ENCODE measurements around the gene ARSA. TPM values are rescaled to one million over a fixed set of nuclear protein-coding genes. Genes with fewer than 3 reads are reported as not detected.
"Not testable (repeated sequence)": the region's sequence is repeated elsewhere in the genome, so short reads cannot be mapped to it uniquely, and the experiment has no call there.

ARSA gene
- polyA plus RNA-seq, 3 donors, result 24.9 to 56.2 (median 44.1) TPM

GRCh38 chr22:50657925-50658324, 30.0 kb upstream of the ARSA start:
- WGBS, 3 donors, result 33 to 60% (median 52%) methylated on average over 4 of the region's 4 CpGs
- H3K27ac ChIP-seq (ENCODE audit: low read depth, low read length), result no peak overlapping the region

GRCh38 chr22:50656122-50657070, 28.4 kb upstream of the ARSA start:
- no peak overlapping the region for H3K27ac ChIP-seq (ENCODE audit: low read depth, low read length)
- WGBS, 3 donors, result 48 to 60% (median 55%) methylated on average over 23 of the region's 23 CpGs

GRCh38 chr22:50654664-50655063, 26.7 kb upstream of the ARSA start:
- 80 to 93% (median 87%) methylated on average over 6 of the region's 6 CpGs for WGBS, 3 donors
- not testable (repeated sequence) for H3K27ac ChIP-seq (ENCODE audit: low read depth, low read length)

- WGBS, 3 donors, result 84 to 93% (median 89%) methylated on average over 10 of the region's 10 CpGs
- no peak overlapping the region for H3K27ac ChIP-seq (ENCODE audit: low read depth, low read length)
These were observed 25.3 kb upstream of the ARSA start for GRCh38 chr22:50653256-50653655.

GRCh38 chr22:50643821-50644101, 15.8 kb upstream of the ARSA start:
- WGBS, 3 donors, result 57 to 65% (median 59%) methylated on average over 3 of the region's 3 CpGs

GRCh38 chr22:50643021-50643820, 15.3 kb upstream of the ARSA start:
- WGBS, 3 donors, result 86 to 91% (median 90%) methylated on average over 17 of the region's 17 CpGs
- H3K27ac ChIP-seq (ENCODE audit: low read depth, low read length), result not testable (repeated sequence)

More at GRCh38 chr22:50643821-50644101, 15.8 kb upstream of the ARSA start:
- H3K27ac ChIP-seq (ENCODE audit: low read depth, low read length), result not testable (repeated sequence)

GRCh38 chr22:50641696-50642607, 14.0 kb upstream of the ARSA start:
- H3K27ac ChIP-seq (ENCODE audit: low read depth, low read length), result no peak overlapping the region
- WGBS, 3 donors, result 15 to 35% (median 18%) methylated on average over 17 of the region's 17 CpGs

- H3K27ac ChIP-seq (ENCODE audit: low read depth, low read length), result no peak overlapping the region
- WGBS, 3 donors, result 75 to 81% (median 76%) methylated on average over 15 of the region's 15 CpGs
These were observed 13.1 kb upstream of the ARSA start for GRCh38 chr22:50640857-50641647.

GRCh38 chr22:50640296-50640695, 12.3 kb upstream of the ARSA start:
- not testable (repeated sequence) for H3K27ac ChIP-seq (ENCODE audit: low read depth, low read length)
- 92 to 97% (median 94%) methylated on average over 12 of the region's 12 CpGs for WGBS, 3 donors

GRCh38 chr22:50635591-50635990, 7.6 kb upstream of the ARSA start:
- 94 to 95% (median 95%) methylated on average over 11 of the region's 11 CpGs for WGBS, 3 donors
- no peak overlapping the region for H3K27ac ChIP-seq (ENCODE audit: low read depth, low read length)

GRCh38 chr22:50633771-50634170, 5.8 kb upstream of the ARSA start:
- no peak overlapping the region for H3K27ac ChIP-seq (ENCODE audit: low read depth, low read length)
- 89 to 91% (median 89%) methylated on average over 11 of the region's 11 CpGs for WGBS, 3 donors

GRCh38 chr22:50633086-50633485, 5.1 kb upstream of the ARSA start:
- H3K27ac ChIP-seq (ENCODE audit: low read depth, low read length), result no peak overlapping the region
- 85 to 95% (median 93%) methylated on average over 5 of the region's 5 CpGs for WGBS, 3 donors

- H3K27ac ChIP-seq (ENCODE audit: low read depth, low read length), result no peak overlapping the region
- WGBS, 3 donors, result 84 to 92% (median 85%) methylated on average over 5 of the region's 5 CpGs
These were observed 2.4 kb upstream of the ARSA start for GRCh38 chr22:50630376-50630775.

GRCh38 chr22:50628543-50629134, 687 bp upstream of the ARSA start:
- no peak overlapping the region for H3K27ac ChIP-seq (ENCODE audit: low read depth, low read length)
- 27 to 35% (median 32%) methylated on average over 16 of the region's 16 CpGs for WGBS, 3 donors

GRCh38 chr22:50626850-50627641, 906 bp downstream of the ARSA start:
- no peak overlapping the region for H3K27ac ChIP-seq (ENCODE audit: low read depth, low read length)
- 76 to 82% (median 79%) methylated on average over 41 to 42 of the region's 42 CpGs for WGBS, 3 donors

GRCh38 chr22:50626314-50626849, 1.6 kb downstream of the ARSA start:
- H3K27ac ChIP-seq (ENCODE audit: low read depth, low read length), result no peak overlapping the region
- WGBS, 3 donors, result 84 to 90% (median 84%) methylated on average over 12 of the region's 12 CpGs
